ENCODE measurements around the gene SAAL1. TPM values are rescaled to one million over a fixed set of nuclear protein-coding genes. Genes with fewer than 3 reads are reported as not detected.

Gene SAAL1
- total RNA-seq, 1 donor from 2014 or later = 18.0 TPM

DNA sequence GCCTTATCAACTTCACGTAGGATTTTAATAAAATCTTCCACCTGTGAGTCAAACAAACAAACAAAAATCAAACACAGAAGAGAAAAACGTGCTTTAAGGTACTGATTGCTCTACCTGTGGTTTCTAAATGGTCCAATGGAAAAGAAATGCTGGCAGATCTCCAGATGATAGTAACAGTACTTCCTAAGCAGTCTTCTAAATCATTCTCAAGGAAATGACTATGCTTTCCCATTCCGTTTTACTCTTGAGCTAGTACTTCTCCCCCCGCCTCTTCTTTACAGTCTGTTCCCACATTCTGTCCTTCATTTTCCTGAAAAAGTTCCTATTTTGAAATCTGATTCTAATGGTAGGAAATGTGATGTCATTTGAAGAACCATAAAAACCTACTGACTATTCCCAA lies 25.4 kb downstream of the SAAL1 start:
- DNase-seq = peak; percentile 76

DNA sequence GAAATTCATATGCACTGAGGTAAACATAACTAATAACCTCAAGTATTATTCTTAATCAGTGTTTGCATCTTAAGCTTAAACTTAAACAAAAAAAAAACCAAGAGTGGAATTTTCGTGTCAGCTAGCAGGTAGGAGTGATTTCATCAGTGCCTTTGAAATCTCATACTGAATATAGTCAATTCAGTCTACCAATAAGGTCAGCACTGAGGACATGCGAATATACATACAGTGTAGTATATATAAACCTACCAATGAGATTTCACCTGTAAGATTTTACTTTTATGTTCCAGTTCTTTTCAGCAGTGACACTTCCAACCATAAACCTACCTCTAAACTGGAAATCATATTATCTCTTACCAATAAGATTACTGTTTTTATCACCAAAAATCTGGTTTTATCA lies 27.0 kb downstream of the SAAL1 start:
- DNase-seq = no peak

DNA sequence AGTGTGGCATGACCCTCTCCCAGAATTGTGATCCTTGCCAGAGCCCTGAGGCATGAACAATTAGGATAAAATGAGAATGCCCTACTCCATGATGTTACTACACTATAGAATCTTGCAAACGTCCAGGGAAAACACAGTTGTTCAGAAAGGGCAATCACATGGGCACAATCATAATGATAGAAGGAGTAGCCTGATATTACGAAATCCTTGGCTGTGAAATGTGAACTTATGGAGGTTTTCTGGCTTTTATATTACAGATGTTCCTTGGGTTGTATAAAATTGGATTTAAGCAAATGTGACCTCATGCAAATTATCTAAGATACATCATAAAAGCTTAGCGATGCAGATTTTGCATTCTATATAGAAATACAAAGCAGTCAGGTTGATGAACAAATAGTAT lies 30.4 kb downstream of the SAAL1 start:
- DNase-seq = no peak

DNA sequence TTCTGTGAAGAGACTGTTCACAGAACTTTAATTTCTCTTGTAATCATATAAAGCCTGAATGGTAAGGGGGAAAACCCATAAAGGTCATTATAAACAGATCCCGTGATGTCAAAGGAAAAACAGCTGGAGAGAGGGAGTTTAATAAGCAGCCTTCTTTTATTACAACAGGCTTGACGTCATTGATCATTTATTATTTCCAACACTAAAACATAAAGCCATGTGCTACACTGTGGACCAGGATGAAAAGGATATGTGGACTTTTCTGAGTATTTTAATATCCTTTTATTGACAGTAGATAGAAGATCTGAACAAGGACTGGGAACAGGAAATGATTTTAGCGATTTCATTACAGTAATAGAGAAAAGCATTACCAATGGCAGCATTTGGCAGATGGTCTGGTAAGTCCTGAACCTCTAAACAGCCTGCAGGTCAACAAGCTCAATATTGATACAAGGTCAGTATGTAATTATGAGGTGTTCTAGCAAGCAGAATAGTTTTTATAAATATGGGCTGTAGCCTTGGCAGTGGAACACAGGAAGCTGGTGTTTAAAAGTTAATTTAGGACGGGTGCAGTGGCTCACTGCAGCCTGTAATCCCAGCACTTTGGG lies 34.7 kb downstream of the SAAL1 start:
- no peak for DNase-seq

DNA sequence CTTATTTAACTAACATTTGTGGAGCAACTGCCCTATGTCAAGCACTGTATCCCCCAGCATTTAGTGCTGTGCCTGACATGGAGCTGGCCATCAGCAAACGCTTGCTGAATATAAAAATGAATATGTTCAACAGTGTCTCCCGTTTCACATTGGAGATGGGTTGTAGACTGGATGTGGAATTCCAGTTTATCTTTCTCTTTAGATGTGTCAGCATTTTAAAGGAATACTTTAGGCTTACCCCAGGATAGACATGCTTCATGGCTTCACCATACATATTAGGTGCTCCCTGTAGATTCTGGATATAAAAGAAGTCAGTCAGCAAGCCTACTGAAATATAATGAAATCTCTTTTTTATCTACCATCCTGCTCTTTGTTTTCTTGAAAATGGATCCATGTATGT lies 38.5 kb downstream of the SAAL1 start:
- no peak for DNase-seq

DNA sequence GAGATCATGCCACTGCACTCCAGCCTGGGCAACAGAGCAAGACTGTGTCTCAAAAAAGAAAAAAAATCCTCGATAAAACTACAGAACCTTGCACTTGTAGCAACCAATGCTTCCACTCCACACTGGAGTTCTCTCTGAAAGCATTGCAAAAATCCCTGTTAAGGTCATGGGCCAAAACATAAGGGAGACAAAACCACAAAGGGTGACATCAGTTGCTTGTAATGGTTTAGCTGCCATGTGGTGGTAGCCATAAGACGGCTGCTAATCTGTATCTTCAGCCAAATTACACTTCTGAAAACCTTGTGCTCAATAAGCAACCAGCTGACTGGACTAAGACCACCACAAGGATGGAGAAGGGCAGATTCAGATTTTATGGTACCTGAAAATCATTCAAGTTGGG lies 39.3 kb downstream of the SAAL1 start:
- DNase-seq = no peak

DNA sequence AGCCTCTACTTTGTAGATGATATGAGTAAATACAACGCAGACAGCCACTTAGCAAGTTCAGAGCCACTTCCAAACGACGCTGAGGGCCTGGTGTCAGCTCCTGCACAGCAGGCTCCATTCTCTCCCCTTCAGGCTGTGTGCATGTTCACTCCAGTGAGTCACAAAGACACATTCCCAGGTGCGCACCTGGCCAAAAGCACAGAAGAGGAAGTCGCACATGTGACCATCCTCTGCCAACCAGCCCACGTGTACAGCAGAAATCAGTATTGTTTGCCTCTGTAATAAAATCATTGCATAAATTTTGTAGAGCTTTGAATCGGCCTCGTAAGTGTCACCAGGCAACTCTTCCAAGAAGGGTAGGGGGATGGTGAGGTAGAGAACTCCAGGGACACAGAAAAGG lies 40.3 kb downstream of the SAAL1 start:
- DNase-seq = no peak

DNA sequence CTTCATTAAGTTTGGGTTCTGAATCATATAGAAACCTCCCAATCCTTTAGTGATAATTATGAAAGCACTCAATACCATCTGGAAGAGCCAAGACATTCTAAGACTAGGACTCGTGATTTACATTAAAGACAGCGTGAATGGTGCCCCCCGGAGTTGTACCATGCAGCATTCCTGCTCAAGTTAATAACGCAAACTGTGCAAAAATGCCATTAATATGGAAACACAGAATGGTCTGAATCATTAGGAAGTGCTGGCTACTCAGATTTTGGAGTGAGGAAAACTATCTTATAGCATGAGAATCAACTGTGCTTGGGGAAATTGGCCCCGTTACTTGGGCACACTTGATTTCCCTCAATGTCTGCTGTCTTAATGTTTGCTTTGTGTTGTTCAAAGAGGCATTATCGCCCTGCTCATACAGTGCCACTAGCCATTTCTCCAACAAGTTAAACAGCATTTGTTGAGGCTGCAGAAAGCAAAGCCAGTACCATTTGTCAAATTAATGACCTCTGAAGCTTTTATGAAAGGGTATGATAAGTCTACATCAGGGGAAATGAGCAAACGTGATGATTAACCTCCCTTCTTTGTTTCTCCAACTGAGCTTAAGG lies 41.3 kb downstream of the SAAL1 start:
- DNase-seq = no peak

DNA sequence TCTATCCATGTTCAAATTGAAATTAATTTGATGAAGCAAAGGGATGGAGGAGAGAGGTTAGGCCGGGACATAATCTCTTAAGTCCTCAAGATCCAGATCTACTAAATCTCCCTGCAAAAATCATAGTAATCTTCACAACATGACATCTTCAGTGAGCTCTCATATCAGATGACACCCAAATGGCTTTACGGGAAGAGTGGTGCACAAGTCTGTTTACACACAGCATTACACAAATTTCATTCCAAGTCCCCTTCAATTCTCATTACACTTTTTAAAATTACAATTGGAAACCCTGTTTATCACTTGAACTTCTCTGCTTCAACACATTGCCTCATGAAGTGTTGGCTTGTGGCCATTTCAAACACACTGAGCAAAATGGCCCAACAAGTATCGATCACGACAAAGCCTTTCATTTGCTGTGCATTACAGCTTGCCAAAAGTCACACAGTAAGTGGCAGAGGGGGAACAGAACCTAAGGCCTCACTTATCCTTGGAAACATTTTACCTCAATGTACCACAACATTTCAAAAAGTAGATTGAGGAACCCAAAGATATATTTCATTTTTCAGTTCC lies 41.9 kb downstream of the SAAL1 start:
- no peak for DNase-seq

DNA sequence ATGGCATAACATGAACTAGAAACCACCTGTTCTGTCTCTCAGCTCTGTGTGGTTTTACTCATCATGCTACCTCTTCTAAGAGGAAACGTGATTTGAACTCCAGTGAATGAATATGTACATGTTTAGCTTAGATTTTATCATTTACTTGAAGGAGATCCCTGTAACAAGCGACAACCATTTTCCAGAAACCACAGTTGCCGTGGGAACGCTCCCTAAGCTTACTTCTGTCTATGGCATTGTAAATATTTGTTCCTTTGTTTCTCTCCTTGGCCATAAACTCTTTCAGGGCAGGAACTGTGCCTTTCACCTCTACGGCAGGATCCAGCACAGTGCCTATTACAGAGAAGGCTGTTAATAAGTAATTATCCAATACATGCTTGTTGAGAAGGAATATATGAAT lies 42.8 kb downstream of the SAAL1 start:
- DNase-seq = no peak

DNA sequence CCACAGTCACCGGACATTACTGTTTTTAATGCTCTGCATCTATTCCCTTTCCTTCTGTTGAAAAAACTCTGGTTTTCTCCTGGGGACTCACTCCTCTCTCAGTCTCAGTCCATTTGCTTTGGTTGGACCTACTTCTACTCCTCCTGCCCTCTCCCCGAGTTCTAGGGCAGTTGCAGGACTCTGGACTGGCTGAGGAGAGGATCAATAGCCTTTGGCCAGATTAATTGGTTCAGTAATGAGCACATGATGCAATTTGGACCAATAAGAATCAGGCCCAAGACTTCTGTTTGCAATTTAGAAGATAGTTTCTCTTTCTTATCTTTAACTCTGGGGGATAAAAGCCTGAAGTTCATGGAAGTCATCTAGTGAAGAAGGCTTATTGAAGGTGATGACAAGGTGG lies 44.5 kb downstream of the SAAL1 start:
- no peak for DNase-seq

DNA sequence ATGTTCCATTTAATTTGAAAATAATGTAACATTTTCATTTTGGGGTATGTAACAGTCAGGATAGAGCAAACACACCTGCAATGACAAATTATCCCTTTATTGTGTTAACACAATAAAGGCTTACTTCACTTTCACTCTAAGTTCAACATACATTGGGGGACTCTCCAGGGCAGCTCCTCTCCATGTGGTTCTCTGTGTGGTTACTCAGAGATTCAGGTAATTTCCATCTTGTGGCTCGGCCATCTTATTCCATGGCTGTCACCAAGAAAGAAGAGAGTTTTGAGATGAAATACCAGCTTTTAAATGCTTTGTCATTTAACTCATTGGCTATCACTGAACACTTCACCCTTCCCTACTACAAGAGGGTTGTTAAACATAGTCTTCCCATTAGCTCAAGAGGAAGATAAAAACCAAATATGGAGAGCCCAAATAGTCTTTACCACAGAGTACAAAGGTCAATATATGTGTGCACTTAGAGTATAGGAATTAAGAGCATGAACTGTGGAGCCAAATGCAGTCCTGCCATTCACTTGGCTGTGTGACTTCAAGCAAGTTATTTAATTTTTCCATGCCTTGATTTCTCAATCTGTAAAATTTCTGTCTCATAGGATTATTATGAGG lies 49.2 kb downstream of the SAAL1 start:
- no peak for DNase-seq

DNA sequence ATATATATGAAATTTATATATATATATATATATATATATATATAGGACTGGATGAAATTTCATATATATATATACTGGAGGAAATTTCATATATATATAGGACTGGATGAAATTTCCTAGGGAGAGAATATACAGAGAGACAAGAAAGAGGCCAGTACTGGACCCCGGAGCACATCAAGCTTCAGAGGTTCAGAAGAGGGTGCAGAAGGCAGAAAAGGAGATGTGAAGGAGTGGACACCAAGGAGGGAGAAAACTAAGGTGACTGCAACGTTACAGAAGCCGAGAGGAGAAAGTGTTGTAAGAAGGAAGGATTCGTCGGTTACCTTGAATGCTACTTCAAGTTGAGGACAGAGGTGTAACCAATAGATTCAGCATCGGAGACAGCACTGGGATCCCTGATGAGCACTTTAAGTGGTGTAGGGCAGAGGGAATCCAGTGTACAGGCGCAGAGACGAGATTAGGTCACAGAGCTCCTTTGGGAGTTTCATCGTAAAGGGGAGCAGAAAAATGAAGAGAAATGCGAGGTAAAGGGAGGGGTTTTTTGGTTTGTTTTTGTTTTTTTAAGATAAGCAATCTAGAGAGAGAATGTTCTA lies 51.3 kb downstream of the SAAL1 start:
- no peak for DNase-seq

DNA sequence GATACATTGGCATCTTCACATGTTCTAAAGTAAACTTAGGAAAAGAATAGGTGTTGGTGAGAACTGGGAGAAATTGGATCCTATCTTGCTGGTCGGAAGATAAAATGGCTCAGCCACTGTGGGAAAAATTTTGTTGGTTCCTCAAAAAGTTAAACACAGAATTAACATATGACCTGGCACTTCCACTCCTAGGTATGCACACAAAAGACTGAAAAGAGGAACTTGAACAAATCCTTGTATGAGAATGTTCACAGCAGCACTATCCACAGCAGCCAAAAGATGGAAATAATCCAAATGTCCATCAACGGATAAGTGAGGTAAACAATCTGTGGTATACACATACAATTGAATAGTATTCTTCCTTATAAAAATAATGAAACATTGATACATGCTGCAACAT lies 55.0 kb downstream of the SAAL1 start:
- DNase-seq = no peak

DNA sequence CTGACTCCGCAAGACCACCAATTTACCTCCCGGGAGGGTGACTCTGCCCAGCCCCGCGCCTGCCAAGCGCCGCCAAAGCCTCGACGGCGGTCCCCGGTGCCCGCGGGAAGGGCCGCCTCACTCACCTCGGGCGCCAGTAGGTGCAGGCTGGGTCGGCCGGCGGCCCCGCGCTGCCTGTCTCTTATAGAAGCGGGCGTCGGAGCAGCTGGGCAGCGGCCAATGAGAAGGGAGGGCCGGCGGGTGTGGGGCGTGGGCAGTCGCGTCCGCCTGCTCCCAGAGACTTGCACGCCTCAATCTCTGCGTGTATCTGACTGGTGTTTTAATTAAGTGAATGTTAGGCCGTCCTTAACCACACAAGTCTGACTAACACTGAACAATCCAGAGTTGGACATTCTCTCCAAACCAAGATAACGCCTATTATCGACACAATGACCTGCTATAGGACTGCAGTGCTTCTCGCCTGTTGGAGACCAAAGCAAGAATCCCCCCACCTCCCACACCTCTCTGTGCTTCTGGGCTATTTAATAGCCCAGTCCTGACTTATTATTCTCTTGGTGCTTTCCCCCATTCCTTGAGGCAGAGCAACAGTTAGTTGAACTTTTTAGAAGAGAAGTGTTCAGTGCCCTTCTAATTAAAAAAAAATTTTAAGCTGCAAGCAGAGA lies 59.6 kb downstream of the SAAL1 start, which contains the start of gene TPH1:
TSS of gene TPH1 (minus strand) at position 154 of the 662 bp plus-strand sequence. CDS start 5,507 bp downstream, outside the sequence.
- peak; percentile 21 for DNase-seq

DNA sequence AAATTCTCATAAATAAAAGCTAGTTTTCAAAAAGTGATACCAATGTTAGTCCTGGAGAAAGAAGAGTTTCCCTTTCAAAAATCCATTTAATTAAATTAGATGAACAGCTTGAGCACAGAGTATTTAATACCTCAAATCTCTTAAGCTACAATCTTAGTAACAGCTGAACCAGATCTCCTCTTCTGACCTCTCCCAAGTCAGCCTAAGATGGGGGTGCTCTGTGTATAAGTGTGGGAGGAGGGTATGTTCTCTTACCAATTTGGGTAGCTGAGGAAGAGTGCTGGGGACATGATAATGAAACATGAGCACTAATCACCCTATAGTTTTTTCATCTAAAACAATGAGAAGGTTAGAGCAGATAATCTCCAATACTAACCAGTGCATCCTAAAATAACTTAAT lies 69.4 kb downstream of the SAAL1 start:
- no peak for DNase-seq

Other genes with a start within 250 kb of the SAAL1 start
- gene SERGEF, start 93.0 kb downstream of the SAAL1 start, total RNA-seq = 17.0 and 18.4 TPM in 2 replicates
- under 0.01 TPM in 1 of 2 replicates, not detected in the other for gene TPH1, start 59.8 kb downstream of the SAAL1 start, total RNA-seq
- not detected in 2 replicates for gene MRGPRX3, start 26.5 kb upstream of the SAAL1 start, total RNA-seq
- gene MRGPRX4, start 66.8 kb upstream of the SAAL1 start, total RNA-seq = 0.19 and 0.51 TPM in 2 replicates
- not detected in 2 replicates for gene SAA4, start 130.7 kb upstream of the SAAL1 start, total RNA-seq
- gene SAA2, start 142.6 kb upstream of the SAAL1 start, total RNA-seq = 0.70 and 2.0 TPM in 2 replicates
- gene SAA1, start 160.2 kb upstream of the SAAL1 start, total RNA-seq = 0.98 and 3.1 TPM in 2 replicates
- 26.0 and 38.8 TPM in 2 replicates for gene HPS5, start 216.1 kb upstream of the SAAL1 start, total RNA-seq
- gene GTF2H1, start 216.5 kb upstream of the SAAL1 start, total RNA-seq = 66.9 and 77.4 TPM in 2 replicates